GM19043 (cell line): Measurements from ENCODE around the gene MSMO1.
"Not testable (repeated sequence)": the region's sequence is repeated elsewhere in the genome, so short reads cannot be mapped to it uniquely, and the experiment has no call there.

ENCODE experiments used
- ATAC-seq: cut with Tn5 transposase; IDR thresholded peaks from one replicate; pipeline ENCODE4 v1.9.1; 2021; ENCODE audit warnings: low read depth; ENCODE audit not compliant: unreplicated experiment

Gene MSMO1

GRCh38 chr4:165324236-165324917, 3.1 kb upstream of the MSMO1 start:
- ATAC-seq, result no peak

- no peak for ATAC-seq
Observed at GRCh38 chr4:165324918-165325304, 2.6 kb upstream of the MSMO1 start.

GRCh38 chr4:165325732-165326512, 1.5 kb upstream of the MSMO1 start:
- no peak for ATAC-seq

- peak; percentile 11 for ATAC-seq
Observed at GRCh38 chr4:165326831-165327210, 648 bp upstream of the MSMO1 start.

- no peak for ATAC-seq
Observed at GRCh38 chr4:165328101-165328425, 594 bp downstream of the MSMO1 start.

- ATAC-seq, result no peak
Observed at GRCh38 chr4:165328708-165329107, 1.2 kb downstream of the MSMO1 start.

GRCh38 chr4:165330071-165330470, 2.6 kb downstream of the MSMO1 start:
- ATAC-seq, result no peak

GRCh38 chr4:165330666-165331065, 3.2 kb downstream of the MSMO1 start:
- ATAC-seq, result no peak

- ATAC-seq, result no peak
Observed at GRCh38 chr4:165331359-165331758, 3.9 kb downstream of the MSMO1 start.

- no peak for ATAC-seq
Observed at GRCh38 chr4:165331823-165332222, 4.4 kb downstream of the MSMO1 start.

- no peak for ATAC-seq
Observed at GRCh38 chr4:165332502-165332901, 5.0 kb downstream of the MSMO1 start.

GRCh38 chr4:165335163-165335703, 7.8 kb downstream of the MSMO1 start:
- no peak for ATAC-seq

GRCh38 chr4:165336743-165337142, 9.3 kb downstream of the MSMO1 start:
- no peak for ATAC-seq

GRCh38 chr4:165342340-165342739, 14.9 kb downstream of the MSMO1 start:
- not testable (repeated sequence) for ATAC-seq

GRCh38 chr4:165343353-165344191, 16.1 kb downstream of the MSMO1 start:
- no peak for ATAC-seq

- ATAC-seq, result no peak
Observed at GRCh38 chr4:165345666-165346417, 18.4 kb downstream of the MSMO1 start.

GRCh38 chr4:165347647-165348569, 20.4 kb downstream of the MSMO1 start:
- ATAC-seq, result no peak

- ATAC-seq, result no peak
Observed at GRCh38 chr4:165351359-165352130, 24.1 kb downstream of the MSMO1 start.

GRCh38 chr4:165355900-165356300, 28.4 kb downstream of the MSMO1 start:
- ATAC-seq, result peak; percentile 61
